ENCODE measurements around the gene EZR. TPM values are rescaled to one million over a fixed set of nuclear protein-coding genes. Genes with fewer than 3 reads are reported as not detected.

Gene EZR
- total and polyA plus RNA-seq, 10 of the 15 experiments (the other 5 are each of a cell fraction or from before 2014, with no cell fraction given) = 79.1 to 282 (median 161) TPM

GRCh38 chr6:158774717-158775449 is 44.3 kb downstream of the EZR start:
- CTCF ChIA-PET = no interaction called here
- no peaks in the 10 kb centered on the region for H3K9me3 ChIP-seq (replicated peaks; ENCODE audit: control insufficient read depth, insufficient read depth, low read length)
- H3K79me2 ChIP-seq (ENCODE audit: control insufficient read depth, insufficient read depth, low read length) = no peaks in the 10 kb centered on the region; the same call in 1 of the 2 replicates
- 95% methylated on average over 13 of the region's 17 CpGs for WGBS (ENCODE audit: insufficient coverage, insufficient replicate concordance, low lambda C conversion rate, missing lambda C conversion rate)
- intact Hi-C loops (cut with micrococcal nuclease; ENCODE audit: unreplicated experiment) = loop anchor here (5.0 kb wide), 1 partner anchor 68 kb away; no protein-coding TSS in a partner anchor
- H3K9ac ChIP-seq (ENCODE audit: control insufficient read depth, insufficient read depth, low read length) = no peak overlapping the region
- no peaks in the 10 kb centered on the region; the same call in 1 of the 2 replicates for H4K20me1 ChIP-seq (ENCODE audit: control insufficient read depth, insufficient read depth)
- in situ Hi-C loops (cut with MboI) = no loop called here
- H3K4me2 ChIP-seq (ENCODE audit: control insufficient read depth, insufficient read depth) = no peak overlapping the region
- RAD21 ChIA-PET (ENCODE audit: unreplicated experiment) = no interaction called here
- H3K4me1 ChIP-seq (ENCODE audit: control insufficient read depth, insufficient read depth, low read length) = no peaks in the 10 kb centered on the region
- POLR2A ChIA-PET = no interaction called here
- peaks cover 60 to 69% of the 10 kb centered on the region in 2 experiments for H3K36me3 ChIP-seq (ENCODE audit: control insufficient read depth in 2 of 2, insufficient read depth in 2 of 2, low read length in 1 of 2)
- BruUV-seq (replicated peaks) = no TSS peak
- SMC1A ChIA-PET (ENCODE audit: uncharacterized antibody, unreplicated experiment) = interaction anchor here (1.0 to 1.6 kb wide), 4 partner anchors 8 to 198 kb away, joined by 3 read pairs; no protein-coding TSS in a partner anchor
- H3K4me3 ChIP-seq = no peak overlapping the region
- DNase-seq (ENCODE audit: low read depth, low spot score) (no peak), FAIRE-seq (no peak), ATAC-seq (no peak)
- H2AFZ ChIP-seq (ENCODE audit: control insufficient read depth, low read depth, low read length) = no peak overlapping the region
- no peak overlapping the region for H3K27ac ChIP-seq (ENCODE audit: control insufficient read depth, insufficient read depth)
- H3K27me3 ChIP-seq (replicated peaks in 1 of 2; ENCODE audit: control insufficient read depth in 2 of 2, insufficient read depth in 2 of 2, low read length in 1 of 2) = no peaks in the 10 kb centered on the region
- TF ChIP-seq HSF1 (IDR thresholded peaks at IDR 0.05; ENCODE audit: low read depth, low read length) (no peak), ZNF24 (IDR thresholded peaks at IDR 0.05) (no peak), BMI1 (IDR thresholded peaks at IDR 0.05; ENCODE audit: borderline replicate concordance) (no peak), EP300 (IDR thresholded peaks at IDR 0.05; ENCODE audit: borderline replicate concordance in 1 of 2, control insufficient read depth in 1 of 2, low read depth in 2 of 2, low read length in 2 of 2) (no peak), IRF5 (IDR thresholded peaks at IDR 0.05; ENCODE audit: borderline replicate concordance) (no peak), ZSCAN29 (IDR thresholded peaks at IDR 0.05) (no peak), ETV6 (conservative IDR thresholded peaks at IDR 0.05 in 1 of 2, IDR thresholded peaks at IDR 0.05 in 1 of 2; ENCODE audit: borderline replicate concordance in 1 of 2, low read depth in 1 of 2) (no peak), ZBTB11 (CRISPR knock-in tag; IDR thresholded peaks at IDR 0.05) (no peak), ZNF207 (IDR thresholded peaks at IDR 0.05; ENCODE audit: borderline replicate concordance) (no peak), CBX3 (IDR thresholded peaks at IDR 0.05; ENCODE audit: borderline replicate concordance, low read depth) (no peak), SMAD1 (IDR thresholded peaks at IDR 0.05; ENCODE audit: low read depth, partially characterized antibody) (no peak), TBL1XR1 (IDR thresholded peaks at IDR 0.05; ENCODE audit: low read depth, low read length) (no peak), SP1 (IDR thresholded peaks at IDR 0.05; ENCODE audit: low read depth, low read length) (no peak), ATF3 (IDR thresholded peaks at IDR 0.05; ENCODE audit: borderline replicate concordance, extremely low read depth, low read depth, low read length) (no peak)
